SK-N-SH (cell line): Measurements from ENCODE around the gene ANKRD1. TPM values are rescaled to one million over a fixed set of nuclear protein-coding genes. Genes with fewer than 3 reads are reported as not detected.

Experiments
- CTCF ChIA-PET: fragments of 300-600, 350-600 bp; formaldehyde crosslinking; extraction: SDS; loops from one replicate; lab custom pipeline; 2021; lab: Yijun Ruan, JAX
- POLR2A ChIA-PET: fragments of 350-600 bp; sonication (Branson Sonifier 250); formaldehyde crosslinking; extraction: SDS; loops from one replicate; lab custom pipeline; 2020; ENCODE audit warnings: antibody characterized with exemption, inconsistent platforms; lab: Yijun Ruan, JAX
- DNase-seq: peaks from one replicate; pipeline ENCODE4 v3.0.0; 2012
- H2AFZ ChIP-seq: fragments of 200-600 bp; sonication (generic); 2 replicates; pipeline ENCODE4 v1.8.1; 2016; ENCODE audit warnings: antibody characterized with exemption, mild to moderate bottlenecking, low read depth
- H3F3A ChIP-seq: fragments of 200-600 bp; sonication (generic); replicated peaks from 2 replicates; pipeline ENCODE3; 2016; ENCODE audit warnings: antibody characterized with exemption, mild to moderate bottlenecking; ENCODE audit not compliant: insufficient read depth
- H3K27ac ChIP-seq, 2 experiments: fragments of 200-500 bp in 1 of 2; fragments of 200-600 bp in 1 of 2; sonication (Bioruptor generic) in 1 of 2; sonication (generic), shearing (Covaris generic) in 1 of 2; 2 replicates each; pipeline versions ENCODE4 v1.5.1 to v1.6.1; 2014 to 2016; ENCODE audit warnings: low read depth in 2 of 2, inconsistent platforms in 1 of 2, low read length in 1 of 2, mild to moderate bottlenecking in 1 of 2, mixed read lengths in 1 of 2
- H3K27me3 ChIP-seq: fragments of 200-600 bp; sonication (generic), shearing (Covaris generic); 2 replicates; pipeline ENCODE4 v1.6.1; 2016; ENCODE audit warnings: mixed run types; ENCODE audit not compliant: insufficient read depth
- H3K36me3 ChIP-seq, 2 experiments: fragments of 200-500 bp in 1 of 2; fragments of 200-600 bp in 1 of 2; sonication (Bioruptor generic) in 1 of 2; sonication (generic) in 1 of 2; replicated peaks in 1 of 2; 2 replicates each; pipeline versions ENCODE3 to v1.5.1; 2014 to 2016; ENCODE audit warnings: low read length in 1 of 2, mild to moderate bottlenecking in 1 of 2; ENCODE audit not compliant: insufficient read depth in 2 of 2, control insufficient read depth in 1 of 2
- H3K4me1 ChIP-seq, 2 experiments: fragments of 200-500 bp in 1 of 2; fragments of 200-600 bp in 1 of 2; sonication (Bioruptor generic) in 1 of 2; sonication (generic), shearing (Covaris generic) in 1 of 2; 2 replicates each; pipeline versions ENCODE4 v1.5.1 to v1.6.1; 2014 to 2016; ENCODE audit warnings: low read depth in 1 of 2, low read length in 1 of 2, mixed run types in 1 of 2; ENCODE audit not compliant: insufficient read depth in 2 of 2, control insufficient read depth in 1 of 2
- H3K4me2 ChIP-seq: fragments of 200-600 bp; sonication (generic), shearing (Covaris generic); 2 replicates; pipeline ENCODE4 v1.6.1; 2017; ENCODE audit warnings: mixed run types
- H3K4me3 ChIP-seq, 2 experiments: fragments of 200-500 bp in 1 of 2; fragments of 200-600 bp in 1 of 2; sonication (Bioruptor generic) in 1 of 2; sonication (generic), shearing (Covaris generic) in 1 of 2; 2 replicates each; pipeline versions ENCODE4 v1.5.1 to v1.8.1; 2014 to 2016; ENCODE audit warnings: low read depth in 2 of 2, inconsistent platforms in 1 of 2, low read length in 1 of 2, mild to moderate bottlenecking in 1 of 2, mixed read lengths in 1 of 2, moderate library complexity in 1 of 2
- H3K79me2 ChIP-seq: fragments of 200-600 bp; sonication (generic); 2 replicates; pipeline ENCODE4 v1.8.1; 2017; ENCODE audit warnings: mild to moderate bottlenecking; ENCODE audit not compliant: insufficient read depth
- H3K9ac ChIP-seq: fragments of 200-600 bp; sonication (generic); 2 replicates; pipeline ENCODE4 v1.6.1; 2017; ENCODE audit warnings: mixed run types
- H3K9me2 ChIP-seq: fragments of 200-600 bp; sonication (generic); 2 replicates; pipeline ENCODE4 v1.6.1; 2017; ENCODE audit warnings: mixed run types
- H3K9me3 ChIP-seq: fragments of 200-600 bp; sonication (generic); 2 replicates; pipeline ENCODE4 v1.6.1; 2017; ENCODE audit warnings: mixed run types, mild to moderate bottlenecking, moderate library complexity
- H4K20me1 ChIP-seq: fragments of 200-600 bp; sonication (generic); 2 replicates; pipeline ENCODE4 v1.6.1; 2017; ENCODE audit warnings: mild to moderate bottlenecking, mixed run types; ENCODE audit not compliant: insufficient read depth
- CHD2 ChIP-seq: fragments of 150-350 bp; IDR thresholded peaks from 2 replicates; pipeline ENCODE4 v1.6.1; 2018; ENCODE audit warnings: low read length; ENCODE audit not compliant: partially characterized antibody
- ELF1 ChIP-seq: IDR thresholded peaks from 2 replicates; pipeline ENCODE4 v1.4.0; 2012
- EZH2phosphoT487 ChIP-seq: fragments of 200-600 bp; sonication (generic); IDR thresholded peaks from 2 replicates; pipeline ENCODE4 v1.6.1; 2017; ENCODE audit warnings: low read depth, mixed run types, mild to moderate bottlenecking, antibody characterized with exemption, moderate library complexity, borderline replicate concordance
- FOXJ3 ChIP-seq: sonication (generic); formaldehyde crosslinking; IDR thresholded peaks from 2 replicates; pipeline ENCODE4 v1.5.1; 2020; ENCODE audit warnings: mild to moderate bottlenecking, missing genetic modification reagents
- MEF2A ChIP-seq: IDR thresholded peaks from 2 replicates; pipeline ENCODE4 v1.4.0; 2012; ENCODE audit warnings: low read depth, borderline replicate concordance
- NRF1 ChIP-seq: IDR thresholded peaks from 2 replicates; pipeline ENCODE4 v1.6.1; 2012; ENCODE audit warnings: low read depth, mild to moderate bottlenecking, low read length
- RCOR1 ChIP-seq: fragments of 150-350 bp; IDR thresholded peaks from 2 replicates; pipeline ENCODE4 v1.6.1; 2017; ENCODE audit warnings: antibody characterized with exemption, low read length
- RFX5 ChIP-seq: IDR thresholded peaks from 2 replicates; pipeline ENCODE4 v1.6.1; 2012; ENCODE audit warnings: mild to moderate bottlenecking, improper control_type of control experiment, low read length
- RXRA ChIP-seq: IDR thresholded peaks from 2 replicates; pipeline ENCODE4 v1.4.0; 2012; ENCODE audit warnings: low read depth, mild to moderate bottlenecking, borderline replicate concordance
- SIN3A ChIP-seq: IDR thresholded peaks from 2 replicates; pipeline ENCODE4 v1.6.1; 2012; ENCODE audit warnings: low read depth, mild to moderate bottlenecking, low read length, moderate library complexity, borderline replicate concordance
- SMC3 ChIP-seq: IDR thresholded peaks from 2 replicates; pipeline ENCODE4 v1.6.1; 2012; ENCODE audit warnings: low read depth, low read length, improper control_type of control experiment
- TCF12 ChIP-seq: IDR thresholded peaks from 2 replicates; pipeline ENCODE4 v1.4.0; 2012
- TEAD4 ChIP-seq: IDR thresholded peaks from 2 replicates; pipeline ENCODE4 v1.4.0; 2012; ENCODE audit warnings: mild to moderate bottlenecking, borderline replicate concordance; ENCODE audit not compliant: insufficient read depth
- YY1 ChIP-seq: IDR thresholded peaks from 2 replicates; pipeline ENCODE4 v1.4.0; 2012; ENCODE audit warnings: low read depth, mild to moderate bottlenecking
- ZBTB33 ChIP-seq: IDR thresholded peaks from 2 replicates; pipeline ENCODE4 v1.4.0; 2012; ENCODE audit warnings: low read depth, borderline replicate concordance
- WGBS: methylation state at CpG from one replicate; pipeline ENCODE4 v1.1.6; 2017; ENCODE audit warnings: low lambda C conversion rate; 5-methylcytosine and 5-hydroxymethylcytosine counted together
- polyA plus RNA-seq, 3 experiments: library from polyadenylated mRNA; depleted of rRNA; stranded (reverse); fragments of >200 nt; gene quantifications; 2 replicates each; pipeline ENCODE4 v1.2.3, GENCODE V29; 2012

Gene ANKRD1
- polyA plus RNA-seq, 1 of the 3 experiments (the other 2 are of a cell fraction) = 41.7 TPM

DNA sequence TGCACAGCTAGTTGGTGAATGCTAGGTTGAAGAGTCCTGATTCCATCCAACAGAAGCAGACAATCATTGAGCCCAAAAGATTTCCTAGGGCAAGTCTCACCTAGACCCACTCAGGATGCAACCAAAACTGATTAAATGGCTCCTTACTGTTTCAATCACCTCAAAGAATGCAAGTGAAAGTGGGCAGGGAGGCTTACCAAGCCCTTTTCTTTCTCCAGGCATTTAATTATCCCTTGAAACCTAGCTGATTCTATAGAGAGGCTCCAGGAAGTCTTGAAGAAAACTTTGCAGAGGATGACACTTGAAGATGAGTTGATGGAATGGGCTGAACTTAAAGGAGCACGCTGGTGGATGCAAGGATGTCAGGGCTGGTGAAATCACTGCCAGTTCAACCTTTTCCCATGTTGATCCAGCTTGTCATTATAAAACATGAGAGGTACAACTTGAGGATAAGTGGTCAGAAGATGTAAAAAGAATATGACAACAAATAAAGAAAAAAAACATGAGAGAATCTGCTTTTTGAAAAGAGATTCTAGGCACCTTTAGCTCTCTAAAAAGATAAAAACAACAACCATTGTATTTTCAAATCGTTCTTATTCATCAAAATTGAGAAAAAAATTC is 2.3 kb upstream of the ANKRD1 start (continued):
- TF ChIP-seq SIN3A = no peak

- 96% methylated on average over 3 of the region's 3 CpGs for WGBS
- peaks cover 0 to 10% of the 10 kb centered on the region in 2 experiments for H3K36me3 ChIP-seq
These were observed 1.0 kb upstream of the ANKRD1 start for GRCh38 chr10:90921906-90922305.

DNA sequence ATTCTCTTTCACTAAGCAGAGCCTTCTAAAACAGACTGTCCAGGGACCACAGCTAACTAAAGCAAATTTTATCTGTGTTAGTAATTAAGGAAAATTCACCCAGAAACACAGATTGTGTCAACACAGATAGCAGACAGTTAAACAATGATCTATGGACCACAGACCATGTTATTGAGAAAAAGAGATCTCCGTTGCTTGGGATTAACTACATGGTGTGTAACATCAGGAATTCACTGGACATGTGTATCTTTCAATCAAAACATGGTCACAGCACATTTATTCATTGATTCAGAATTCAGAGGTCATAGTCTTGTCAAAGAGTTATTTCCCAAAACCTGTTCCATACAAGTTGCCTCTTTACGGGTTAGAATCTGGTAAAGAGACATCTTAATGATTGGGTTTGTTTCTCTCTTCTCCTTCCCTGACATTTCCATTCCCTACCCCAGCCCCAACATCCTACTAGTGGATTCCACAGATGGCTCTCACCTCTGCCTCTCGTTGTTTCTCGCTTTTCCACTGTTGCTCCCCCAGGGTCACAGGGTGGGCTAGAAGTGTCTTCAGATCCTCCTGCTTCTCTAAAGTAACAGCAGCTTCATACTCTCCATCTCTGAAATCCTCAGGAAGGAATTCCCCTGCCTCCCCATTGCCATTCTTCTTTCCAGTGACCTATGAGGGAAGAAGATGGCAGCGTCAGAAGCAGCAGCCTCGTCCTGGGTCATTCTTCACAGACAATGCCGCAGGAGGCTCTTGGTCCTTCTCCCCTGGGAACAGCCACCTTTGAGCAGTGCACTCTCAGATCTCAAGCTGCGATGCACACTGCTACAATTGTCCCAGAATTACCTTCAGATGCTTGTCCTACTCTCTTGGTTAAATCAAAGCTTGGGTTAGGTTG is 958 bp downstream of the ANKRD1 start:
- H3K4me1 ChIP-seq = peaks cover 10 to 15% of the 10 kb centered on the region in 2 experiments
- CTCF ChIA-PET = interaction anchor here (0.6 to 3.6 kb wide), 12 partner anchors 8 to 1000 kb away, joined by 3 to 21 read pairs (median 3); no protein-coding TSS in a partner anchor
- H3F3A ChIP-seq = peaks cover 38% of the 10 kb centered on the region
- no peak for TF ChIP-seq RXRA
- TF ChIP-seq YY1 = no peak
- no peak for TF ChIP-seq RCOR1
- no peak for TF ChIP-seq NRF1
- TF ChIP-seq ELF1 = no peak
- TF ChIP-seq SMC3 = no peak
- TF ChIP-seq EZH2phosphoT487 = no peak
- no peak for TF ChIP-seq ZBTB33
- TF ChIP-seq MEF2A = no peak
- TF ChIP-seq RFX5 = no peak
- no peak for TF ChIP-seq TCF12
- no peak for TF ChIP-seq FOXJ3 (CRISPR knock-in tag)
- TF ChIP-seq CHD2 = no peak
- TF ChIP-seq TEAD4 = no peak
- TF ChIP-seq, all 33 proteins: peak for 0
- Histone ChIP-seq H3K79me2 (peaks cover 11% of the 10 kb centered on the region; the same call in 1 of the 2 replicates), H3K9me2 (no peaks in the 10 kb centered on the region), H3K9ac (peak overlapping the region; percentile 53), H3K36me3 (peaks cover 3 to 23% of the 10 kb centered on the region in 2 experiments), H4K20me1 (no peaks in the 10 kb centered on the region), H2AFZ (no peak overlapping the region), H3K4me2 (peak overlapping the region; percentile 42; the same call in 1 of the 2 replicates), H3K9me3 (no peaks in the 10 kb centered on the region), H3K27ac (peak overlapping the region; percentile 62 to 81; a peak in 3 of 4 replicates), H3K4me3 (peak overlapping the region; percentile 43 to 53; a peak in 3 of 4 replicates), H3K27me3 (no peaks in the 10 kb centered on the region)
- POLR2A ChIA-PET = no interaction called here
- no peak for DNase-seq
- WGBS = 88% methylated on average over 8 of the region's 8 CpGs

More at GRCh38 chr10:90921906-90922305, 1.0 kb upstream of the ANKRD1 start:
- Histone ChIP-seq H3K27me3 (no peaks in the 10 kb centered on the region), H3K4me2 (no peak overlapping the region), H3K79me2 (peaks cover 11% of the 10 kb centered on the region; the same call in 1 of the 2 replicates), H4K20me1 (no peaks in the 10 kb centered on the region), H3K9me3 (no peaks in the 10 kb centered on the region), H3K4me1 (peaks cover 8 to 13% of the 10 kb centered on the region in 2 experiments), H3F3A (peaks cover 30% of the 10 kb centered on the region), H2AFZ (no peak overlapping the region), H3K27ac (peak overlapping the region; percentile 62 to 78; a peak in 3 of 4 replicates), H3K9me2 (no peaks in the 10 kb centered on the region), H3K4me3 (no peak overlapping the region), H3K9ac (no peak overlapping the region)
- DNase-seq = no peak
- TF ChIP-seq TEAD4 (no peak), ZBTB33 (no peak), RXRA (no peak), RCOR1 (no peak), TCF12 (no peak)
- ChIA-PET CTCF (interaction anchor here (1.7 to 2.0 kb wide), 3 partner anchors 10 to 335 kb away, joined by 4 to 10 read pairs (median 7); no protein-coding TSS in a partner anchor), POLR2A (interaction anchor here (0.6 kb wide), 1 partner anchor 47 kb away, joined by 3 read pairs; no protein-coding TSS in a partner anchor)
